Measurements from ENCODE around the gene FGF14. TPM values are rescaled to one million over a fixed set of nuclear protein-coding genes. Genes with fewer than 3 reads are reported as not detected.

Gene FGF14
- polyA plus RNA-seq, 1 donor (not counting 4 experiments of a cell fraction or from before 2014, with no cell fraction given): 0.09 TPM

- H4K20me1 ChIP-seq (ENCODE audit: control insufficient read depth, extremely low read depth, insufficient read depth, low read length): no peaks in the 10 kb centered on the region
- H3K9me3 ChIP-seq (ENCODE audit: control insufficient read depth, low read depth, low read length): no peaks in the 10 kb centered on the region
- H3K9ac ChIP-seq (ENCODE audit: control insufficient read depth, extremely low read depth, insufficient read depth, low read length): no peak overlapping the region
- H3K36me3 ChIP-seq (ENCODE audit: control insufficient read depth in 2 of 2, extremely low read depth in 1 of 2, insufficient read depth in 2 of 2, low read length in 2 of 2): no peaks in the 10 kb centered on the region
- H2AFZ ChIP-seq (ENCODE audit: control insufficient read depth, low read length): no peak overlapping the region
- dilution Hi-C loops (cut with MboI; ENCODE audit: extremely low pct_ligation_motif_present, low sequenced_read_pairs): no loop called here
- no peak overlapping the region for H3K4me3 ChIP-seq (ENCODE audit: control insufficient read depth in 2 of 3, extremely low read depth in 1 of 3, insufficient read depth in 2 of 3, low read depth in 1 of 3, low read length in 3 of 3)
- no peaks in the 10 kb centered on the region for H3K79me2 ChIP-seq (ENCODE audit: control insufficient read depth, insufficient read depth, low read length)
- FAIRE-seq (no peak), DNase-seq (ENCODE audit: low read depth, low spot score) (no peak)
- no peaks in the 10 kb centered on the region for H3K4me1 ChIP-seq (ENCODE audit: control insufficient read depth, extremely low read depth, insufficient read depth, low read length)
- TF ChIP-seq CTCF (optimal IDR thresholded peaks at IDR 0.05 in 1 of 3, IDR thresholded peaks at IDR 0.05 in 1 of 3, conservative IDR thresholded peaks at IDR 0.05 in 1 of 3; ENCODE audit: extremely low read depth in 1 of 3, insufficient read depth in 2 of 3, low read length in 3 of 3): no peak
- TF ChIP-seq EZH2 (IDR thresholded peaks at IDR 0.05; ENCODE audit: low read length): no peak
- no peaks in the 10 kb centered on the region for H3K9me1 ChIP-seq (ENCODE audit: control insufficient read depth, extremely low read depth, insufficient read depth, low read length)
- H3K27ac ChIP-seq (ENCODE audit: control insufficient read depth, insufficient read depth, low read length): no peak overlapping the region
- H3K27me3 ChIP-seq (ENCODE audit: control insufficient read depth, extremely low read depth, insufficient read depth, low read length): no peaks in the 10 kb centered on the region
- H3K4me2 ChIP-seq (ENCODE audit: control insufficient read depth, extremely low read depth, insufficient read depth, low read depth, low read length): no peak overlapping the region
Measured at GRCh38 chr13:101881593-101881992, 520.3 kb downstream of the FGF14 start.

- H3K36me3 ChIP-seq (ENCODE audit: control insufficient read depth in 2 of 2, extremely low read depth in 1 of 2, insufficient read depth in 2 of 2, low read length in 2 of 2): no peaks in the 10 kb centered on the region
- H3K4me3 ChIP-seq (ENCODE audit: control insufficient read depth in 2 of 3, extremely low read depth in 1 of 3, insufficient read depth in 2 of 3, low read depth in 1 of 3, low read length in 3 of 3): no peak overlapping the region
- dilution Hi-C loops (cut with MboI; ENCODE audit: extremely low pct_ligation_motif_present, low sequenced_read_pairs): no loop called here
- TF ChIP-seq EZH2 (IDR thresholded peaks at IDR 0.05; ENCODE audit: low read length): no peak
- no peak for TF ChIP-seq CTCF (optimal IDR thresholded peaks at IDR 0.05 in 1 of 3, IDR thresholded peaks at IDR 0.05 in 1 of 3, conservative IDR thresholded peaks at IDR 0.05 in 1 of 3; ENCODE audit: extremely low read depth in 1 of 3, insufficient read depth in 2 of 3, low read length in 3 of 3)
- H3K27me3 ChIP-seq (ENCODE audit: control insufficient read depth, extremely low read depth, insufficient read depth, low read length): no peaks in the 10 kb centered on the region
- H4K20me1 ChIP-seq (ENCODE audit: control insufficient read depth, extremely low read depth, insufficient read depth, low read length): no peaks in the 10 kb centered on the region
- H3K4me2 ChIP-seq (ENCODE audit: control insufficient read depth, extremely low read depth, insufficient read depth, low read depth, low read length): no peak overlapping the region
- DNase-seq (ENCODE audit: low read depth, low spot score): no peak
- H3K4me1 ChIP-seq (ENCODE audit: control insufficient read depth, extremely low read depth, insufficient read depth, low read length): no peaks in the 10 kb centered on the region
- H3K9me3 ChIP-seq (ENCODE audit: control insufficient read depth, low read depth, low read length): no peaks in the 10 kb centered on the region
- H3K27ac ChIP-seq (ENCODE audit: control insufficient read depth, insufficient read depth, low read length): no peak overlapping the region
- FAIRE-seq: no peak
- H3K79me2 ChIP-seq (ENCODE audit: control insufficient read depth, insufficient read depth, low read length): no peaks in the 10 kb centered on the region
- H2AFZ ChIP-seq (ENCODE audit: control insufficient read depth, low read length): no peak overlapping the region
- no peaks in the 10 kb centered on the region for H3K9me1 ChIP-seq (ENCODE audit: control insufficient read depth, extremely low read depth, insufficient read depth, low read length)
- no peak overlapping the region for H3K9ac ChIP-seq (ENCODE audit: control insufficient read depth, extremely low read depth, insufficient read depth, low read length)
Measured at GRCh38 chr13:101880581-101880980, 521.3 kb downstream of the FGF14 start.

All from keratinocyte (primary cell).